Measurements from ENCODE around the gene PCSK5. TPM values are rescaled to one million over a fixed set of nuclear protein-coding genes. Genes with fewer than 3 reads are reported as not detected.
"Not testable (repeated sequence)": the region's sequence is repeated elsewhere in the genome, so short reads cannot be mapped to it uniquely, and the experiment has no call there.

The PCSK5 gene
- total RNA-seq, 4 donors from 2014 or later: 6.5 to 24.3 (median 12.4) TPM

DNA sequence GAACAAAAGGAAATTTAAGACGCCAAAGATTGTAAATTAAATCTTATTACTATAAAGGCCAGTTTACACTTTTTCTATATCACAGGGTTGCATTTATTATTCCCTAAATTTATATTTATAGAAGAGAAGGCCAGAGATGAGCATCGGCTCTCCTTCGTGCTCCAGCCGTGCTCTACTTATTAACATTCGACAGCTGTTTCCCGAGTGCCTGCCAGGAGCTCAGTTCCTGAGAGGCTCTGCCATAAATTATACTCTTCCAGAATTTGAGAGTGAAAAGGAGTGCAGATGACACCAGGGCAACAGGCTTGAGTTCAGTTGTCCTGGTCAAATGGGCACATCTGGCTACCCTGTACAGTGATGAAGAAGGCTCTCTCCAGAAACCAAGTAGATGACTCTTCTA, 70.1 kb downstream of the PCSK5 start:
- no peaks in the 10 kb centered on the region for H3K27me3 ChIP-seq
- H3K9me3 ChIP-seq: no peaks in the 10 kb centered on the region
- H3K36me3 ChIP-seq: no peaks in the 10 kb centered on the region
- no peak for DNase-seq
- no peak for TF ChIP-seq POLR2A (IDR thresholded peaks at IDR 0.05)
- TF ChIP-seq, protein P1, sequence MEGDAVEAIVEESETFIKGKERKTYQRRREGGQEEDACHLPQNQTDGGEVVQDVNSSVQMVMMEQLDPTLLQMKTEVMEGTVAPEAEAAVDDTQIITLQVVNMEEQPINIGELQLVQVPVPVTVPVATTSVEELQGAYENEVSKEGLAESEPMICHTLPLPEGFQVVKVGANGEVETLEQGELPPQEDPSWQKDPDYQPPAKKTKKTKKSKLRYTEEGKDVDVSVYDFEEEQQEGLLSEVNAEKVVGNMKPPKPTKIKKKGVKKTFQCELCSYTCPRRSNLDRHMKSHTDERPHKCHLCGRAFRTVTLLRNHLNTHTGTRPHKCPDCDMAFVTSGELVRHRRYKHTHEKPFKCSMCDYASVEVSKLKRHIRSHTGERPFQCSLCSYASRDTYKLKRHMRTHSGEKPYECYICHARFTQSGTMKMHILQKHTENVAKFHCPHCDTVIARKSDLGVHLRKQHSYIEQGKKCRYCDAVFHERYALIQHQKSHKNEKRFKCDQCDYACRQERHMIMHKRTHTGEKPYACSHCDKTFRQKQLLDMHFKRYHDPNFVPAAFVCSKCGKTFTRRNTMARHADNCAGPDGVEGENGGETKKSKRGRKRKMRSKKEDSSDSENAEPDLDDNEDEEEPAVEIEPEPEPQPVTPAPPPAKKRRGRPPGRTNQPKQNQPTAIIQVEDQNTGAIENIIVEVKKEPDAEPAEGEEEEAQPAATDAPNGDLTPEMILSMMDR (IDR thresholded peaks at IDR 0.05): no peak
- H3K4me1 ChIP-seq: peaks cover 0 to 3% of the 10 kb centered on the region in 2 donors
- intact Hi-C loops (cut with DNase I; ENCODE audit: low total_unique reads): no loop called here
- H3K27ac ChIP-seq: no peak overlapping the region
- no peak overlapping the region for H3K4me3 ChIP-seq

DNA sequence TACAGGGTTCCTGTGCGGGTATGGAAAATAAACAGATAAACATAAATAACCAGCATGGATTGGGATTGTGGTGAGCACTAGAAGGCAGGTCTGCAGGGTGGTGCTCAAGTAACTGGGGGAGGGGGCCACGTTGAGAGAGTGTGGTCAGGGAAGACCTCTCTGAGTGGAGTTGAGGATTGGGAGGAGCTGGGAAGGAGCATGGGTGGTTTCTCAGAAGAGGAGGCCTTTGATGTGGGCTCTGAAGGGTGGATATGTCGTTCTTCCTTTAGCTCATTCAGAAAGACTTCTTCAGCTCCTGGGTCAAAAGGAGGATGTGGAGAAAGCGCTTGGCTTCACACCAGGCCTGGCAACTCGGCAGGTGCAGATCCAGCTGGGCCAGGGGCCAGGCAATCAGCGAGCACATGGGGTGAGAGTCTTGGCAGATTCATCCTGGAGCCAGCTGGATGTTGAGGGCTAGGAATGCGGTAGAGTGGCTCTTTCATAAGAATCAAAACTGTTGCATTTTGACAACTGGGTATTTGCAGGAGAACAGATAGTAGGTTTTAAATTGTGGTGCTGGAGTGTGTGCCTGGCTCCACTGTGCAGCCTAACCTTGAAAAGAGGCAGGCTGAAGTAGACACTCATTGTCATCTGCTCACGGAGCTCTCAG, 71.7 kb downstream of the PCSK5 start:
- intact Hi-C loops (cut with DNase I; ENCODE audit: low total_unique reads): no loop called here

GRCh38 chr9:75962662-75963036, 72.2 kb downstream of the PCSK5 start:
- intact Hi-C loops (cut with DNase I; ENCODE audit: low total_unique reads): no loop called here
- Histone ChIP-seq H3K27ac (no peak overlapping the region), H3K4me1 (peaks cover 0 to 3% of the 10 kb centered on the region in 2 donors)

More for the DNA sequence above, 71.7 kb downstream of the PCSK5 start:
- Histone ChIP-seq H3K4me1 (peaks cover 0 to 3% of the 10 kb centered on the region in 2 donors), H3K27me3 (no peaks in the 10 kb centered on the region), H3K27ac (no peak overlapping the region), H3K4me3 (no peak overlapping the region), H3K36me3 (no peaks in the 10 kb centered on the region), H3K9me3 (no peaks in the 10 kb centered on the region)
- DNase-seq: no peak
- TF ChIP-seq, protein P1 (IDR thresholded peaks at IDR 0.05): no peak
- TF ChIP-seq POLR2A (IDR thresholded peaks at IDR 0.05): no peak

GRCh38 chr9:75963321-75963720, 72.8 kb downstream of the PCSK5 start:
- DNase-seq; H3K4me3 ChIP-seq; H3K9me3 ChIP-seq; H3K4me1 ChIP-seq; H3K27me3 ChIP-seq; H3K27ac ChIP-seq; H3K36me3 ChIP-seq; intact Hi-C loops (cut with DNase I; ENCODE audit: low total_unique reads): not testable (repeated sequence)

More at GRCh38 chr9:75962662-75963036, 72.2 kb downstream of the PCSK5 start:
- DNase-seq: no peak
- H3K36me3 ChIP-seq: no peaks in the 10 kb centered on the region
- no peaks in the 10 kb centered on the region for H3K27me3 ChIP-seq
- no peaks in the 10 kb centered on the region for H3K9me3 ChIP-seq
- TF ChIP-seq, protein P1 (IDR thresholded peaks at IDR 0.05): no peak
- TF ChIP-seq POLR2A (IDR thresholded peaks at IDR 0.05): no peak
- no peak overlapping the region for H3K4me3 ChIP-seq

GRCh38 chr9:75964427-75964826, 74.0 kb downstream of the PCSK5 start:
- no peak overlapping the region for H3K27ac ChIP-seq
- H3K27me3 ChIP-seq: no peaks in the 10 kb centered on the region
- H3K4me1 ChIP-seq: peaks cover 0 to 3% of the 10 kb centered on the region in 2 donors
- H3K9me3 ChIP-seq: no peaks in the 10 kb centered on the region
- H3K36me3 ChIP-seq: no peaks in the 10 kb centered on the region
- intact Hi-C loops (cut with DNase I; ENCODE audit: low total_unique reads): no loop called here
- no peak for DNase-seq
- no peak overlapping the region for H3K4me3 ChIP-seq
- TF ChIP-seq, protein P1 (IDR thresholded peaks at IDR 0.05): no peak
- no peak for TF ChIP-seq POLR2A (IDR thresholded peaks at IDR 0.05)
